NCI-H2196 treated with DMSO at 0.1 percent for 48 hours (cell line): ENCODE data around the gene BRSK2.

Experiments used
- DNase-seq: peaks from one replicate; lab custom pipeline; 2025; ENCODE audit not compliant: unreplicated experiment; lab: John Stamatoyannopoulos, UW

BRSK2 gene

DNA sequence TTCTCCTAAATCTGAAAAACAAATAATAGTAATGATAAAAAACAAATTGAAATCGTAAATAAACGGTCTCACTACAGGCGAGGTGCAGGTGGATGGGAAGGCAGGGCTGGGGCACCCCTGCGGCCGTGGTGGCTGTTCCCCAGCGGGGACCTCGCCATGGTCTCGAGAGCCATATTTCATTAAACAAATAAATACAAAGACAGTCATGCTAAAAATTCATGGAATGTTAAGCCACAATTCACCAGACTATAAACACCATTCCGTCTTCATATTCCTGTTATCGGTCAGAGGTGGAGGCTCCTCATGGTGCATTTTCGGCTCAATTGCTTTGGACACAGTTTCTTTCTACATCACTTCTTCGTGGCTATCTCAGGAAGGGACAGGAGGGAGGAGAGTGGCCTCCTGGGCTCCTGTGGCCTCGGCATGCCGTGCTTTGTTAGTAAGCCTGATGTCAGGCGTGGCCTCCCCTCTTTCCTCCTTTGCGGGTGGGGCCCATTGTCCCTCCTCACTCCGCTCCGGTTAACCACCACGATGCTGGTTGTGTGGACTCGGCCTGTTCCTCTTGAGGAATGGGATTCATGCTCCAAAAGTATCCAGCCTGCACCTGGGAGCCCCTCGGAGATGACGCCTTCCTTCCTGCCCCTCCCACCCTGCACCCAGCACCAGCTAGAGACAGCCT, 16.1 kb upstream of the BRSK2 start:
- no peak for DNase-seq

DNA sequence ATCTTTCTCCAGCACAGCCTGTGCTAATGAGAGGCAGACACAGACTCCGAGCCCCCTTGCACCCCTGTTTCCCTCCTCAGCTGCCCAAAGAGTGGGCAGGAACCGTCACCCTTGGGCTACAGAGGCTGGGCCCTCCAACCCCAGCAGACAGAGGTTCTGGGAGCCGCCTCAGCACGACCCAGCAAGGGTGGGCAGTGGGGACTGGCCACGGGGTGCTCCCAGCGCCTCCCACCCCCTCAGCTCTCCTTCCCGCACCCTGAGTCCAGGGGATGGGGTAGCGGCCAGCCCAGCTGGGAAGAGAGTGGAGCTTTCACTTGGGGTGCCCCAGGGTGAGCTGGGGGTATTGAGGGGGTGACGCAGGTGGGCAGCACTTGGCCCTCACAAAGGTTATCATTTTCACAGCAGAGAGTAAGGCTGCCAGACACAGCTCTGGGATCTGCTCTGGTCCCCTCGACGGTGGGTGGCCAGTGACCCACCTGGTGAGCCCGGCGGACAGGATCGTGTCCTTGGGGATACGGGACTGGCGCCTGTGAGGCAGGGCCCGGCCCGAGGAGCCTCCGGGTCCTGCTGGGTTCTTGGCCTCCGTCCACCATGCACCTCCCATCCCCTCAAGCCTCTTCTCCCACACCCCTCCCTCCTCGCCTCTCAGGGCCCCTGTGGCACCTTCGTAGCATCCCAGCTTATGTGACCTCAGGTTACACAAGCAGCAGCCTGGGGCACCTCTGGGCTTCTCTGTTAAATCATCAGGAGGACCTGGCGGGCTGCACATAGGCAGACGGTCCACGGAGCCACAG, 14.4 kb upstream of the BRSK2 start:
- DNase-seq: no peak

DNA sequence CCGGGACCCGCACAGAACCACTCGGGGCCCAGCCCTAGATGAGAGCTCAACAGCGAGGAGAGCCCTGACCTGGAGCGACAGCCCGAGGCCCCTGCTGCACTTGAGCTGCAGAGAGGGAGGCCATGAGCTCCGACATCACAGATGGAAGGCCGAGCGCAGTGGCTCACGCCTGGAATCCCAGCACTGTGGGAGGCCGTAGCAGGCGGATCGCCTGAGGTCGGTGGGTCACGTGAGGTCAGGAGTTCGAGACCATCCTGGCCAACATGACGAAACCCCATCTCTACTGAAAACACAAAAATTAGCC, 13.8 kb upstream of the BRSK2 start:
- DNase-seq: no peak

DNA sequence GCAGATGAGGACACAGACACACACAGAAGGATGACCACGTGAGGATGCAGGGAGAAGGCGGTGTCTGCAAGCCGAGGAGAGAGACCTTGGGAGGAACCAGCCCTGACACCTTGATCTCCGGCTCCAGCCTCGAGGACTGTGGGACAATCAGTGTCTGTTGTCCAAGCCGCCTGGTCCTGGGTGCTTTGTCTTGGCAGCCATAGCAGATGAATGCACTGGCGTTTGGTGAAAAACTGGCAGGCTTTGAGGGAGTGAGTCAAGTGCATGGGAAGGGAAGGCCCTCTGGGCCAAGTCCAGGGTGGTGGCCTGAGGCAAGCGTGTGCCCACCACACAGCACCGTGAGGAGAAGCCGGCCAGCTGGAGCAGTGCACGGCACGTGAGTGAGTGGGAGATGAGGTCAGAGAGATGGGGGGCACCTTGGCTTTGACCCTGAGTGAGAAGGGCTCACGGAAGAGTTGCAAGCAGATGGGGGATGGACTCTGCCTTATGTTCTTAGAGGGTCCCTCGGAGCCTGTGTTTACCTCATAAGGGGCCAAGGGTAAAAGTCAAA, 12.4 kb upstream of the BRSK2 start:
- no peak for DNase-seq

DNA sequence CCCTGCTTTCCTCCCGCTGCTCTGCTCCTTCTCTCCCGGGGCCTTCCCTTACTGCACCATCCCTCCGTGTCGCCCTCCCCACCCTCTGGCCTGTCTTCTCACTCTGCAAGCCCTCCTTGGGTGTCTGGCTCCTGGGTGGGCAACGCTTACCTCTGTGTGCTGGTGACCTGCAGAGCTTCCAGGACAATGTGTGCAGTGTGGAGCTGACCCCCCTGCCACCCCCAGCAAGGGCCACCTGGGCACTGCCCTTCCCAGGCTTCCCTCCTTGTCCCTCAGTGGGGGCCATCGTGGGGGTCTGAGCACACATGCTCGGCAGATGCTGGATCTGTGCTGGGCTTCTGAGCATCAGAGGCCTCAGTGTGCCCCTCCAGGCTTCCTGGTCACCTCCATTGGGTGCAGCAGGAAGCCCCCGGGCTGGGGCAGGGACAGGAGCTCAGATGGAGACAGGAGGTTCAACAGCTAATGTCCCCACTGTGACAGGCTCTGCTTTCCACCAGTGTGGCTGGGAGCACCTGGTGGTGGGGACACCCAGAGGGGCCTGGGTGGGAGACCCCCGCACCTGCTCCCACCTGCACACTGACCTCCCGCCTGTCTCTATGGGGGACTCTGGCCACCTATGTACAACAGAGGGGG, 7.8 kb upstream of the BRSK2 start:
- no peak for DNase-seq

GRCh38 chr11:1382429-1382828, 7.3 kb upstream of the BRSK2 start:
- no peak for DNase-seq

DNA sequence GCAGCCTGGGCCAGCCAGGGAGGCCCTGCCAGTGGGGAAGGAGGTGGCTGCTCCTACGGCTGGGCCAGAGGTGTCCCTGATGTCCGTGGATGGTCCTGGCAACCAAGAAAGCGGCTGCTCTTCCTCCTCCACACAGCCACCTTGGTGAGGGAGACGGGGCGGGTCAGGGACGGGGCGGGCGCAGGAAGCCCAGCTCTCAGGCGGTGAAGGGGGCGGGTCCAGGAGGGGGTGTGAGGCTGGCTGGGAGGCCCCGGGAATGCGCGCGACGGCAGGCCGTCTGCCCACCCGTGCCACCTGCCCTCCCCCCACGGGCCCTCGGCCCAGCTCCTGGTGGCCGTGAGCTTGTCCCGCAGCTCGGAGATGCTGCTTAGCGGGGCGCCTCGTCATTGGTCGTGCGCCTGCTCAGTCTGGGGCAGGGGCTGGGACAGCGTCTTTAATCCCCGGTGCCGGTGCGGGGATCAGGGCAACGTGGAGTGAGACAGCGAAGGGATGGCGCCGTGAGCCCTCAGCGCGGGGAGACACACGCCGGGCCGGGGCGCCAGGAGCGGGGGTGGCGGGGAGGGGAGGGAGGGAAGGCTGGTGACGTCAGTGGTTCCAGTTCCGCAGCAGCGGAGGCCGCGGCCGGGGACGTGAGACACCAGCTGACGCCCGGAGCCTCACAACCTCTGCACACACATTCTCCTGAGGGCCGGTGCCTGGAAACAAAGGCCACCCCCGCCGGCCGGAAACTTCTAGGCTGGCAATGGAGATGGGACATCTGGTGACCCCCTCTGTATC, 6.7 kb upstream of the BRSK2 start:
- peak; percentile 77 for DNase-seq

DNA sequence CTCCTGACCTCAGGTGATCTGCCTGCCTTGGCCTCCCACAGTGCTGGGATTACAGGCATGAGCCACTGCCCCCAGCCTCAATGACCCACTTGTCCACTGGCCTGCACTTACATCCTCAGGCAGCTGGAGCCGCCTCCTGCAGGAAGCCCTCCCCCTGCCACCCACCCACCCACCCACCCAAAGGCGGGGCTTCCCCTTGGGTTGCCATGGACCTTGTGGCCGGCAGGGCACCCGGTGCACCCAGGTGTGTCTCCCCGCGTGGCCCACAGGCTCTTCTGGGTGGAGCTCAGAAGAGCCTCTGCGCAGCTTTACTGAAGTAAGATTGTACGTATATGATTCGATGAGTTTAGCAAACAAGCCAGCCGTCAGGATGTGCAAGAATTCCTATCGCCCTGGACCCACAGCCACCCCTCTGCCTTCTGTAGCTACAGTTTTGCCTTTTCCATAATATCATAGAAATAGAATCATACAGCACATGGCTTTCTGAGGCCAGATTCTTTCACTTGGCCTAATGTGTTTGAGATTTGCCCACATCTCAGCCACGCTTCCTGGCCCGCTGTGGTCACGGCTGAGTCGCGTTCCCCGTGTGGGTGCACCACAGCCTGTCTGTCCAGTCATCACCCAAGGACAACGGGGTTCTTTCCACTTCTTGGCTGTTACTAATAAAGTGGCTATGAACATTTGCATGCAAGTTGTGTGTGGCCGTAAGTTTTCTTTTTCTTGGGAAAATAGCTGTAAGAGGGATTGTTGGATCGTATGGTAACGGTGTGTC, 5.3 kb upstream of the BRSK2 start:
- no peak for DNase-seq

- no peak for DNase-seq
These were observed 2.2 kb upstream of the BRSK2 start for GRCh38 chr11:1387521-1387920.

DNA sequence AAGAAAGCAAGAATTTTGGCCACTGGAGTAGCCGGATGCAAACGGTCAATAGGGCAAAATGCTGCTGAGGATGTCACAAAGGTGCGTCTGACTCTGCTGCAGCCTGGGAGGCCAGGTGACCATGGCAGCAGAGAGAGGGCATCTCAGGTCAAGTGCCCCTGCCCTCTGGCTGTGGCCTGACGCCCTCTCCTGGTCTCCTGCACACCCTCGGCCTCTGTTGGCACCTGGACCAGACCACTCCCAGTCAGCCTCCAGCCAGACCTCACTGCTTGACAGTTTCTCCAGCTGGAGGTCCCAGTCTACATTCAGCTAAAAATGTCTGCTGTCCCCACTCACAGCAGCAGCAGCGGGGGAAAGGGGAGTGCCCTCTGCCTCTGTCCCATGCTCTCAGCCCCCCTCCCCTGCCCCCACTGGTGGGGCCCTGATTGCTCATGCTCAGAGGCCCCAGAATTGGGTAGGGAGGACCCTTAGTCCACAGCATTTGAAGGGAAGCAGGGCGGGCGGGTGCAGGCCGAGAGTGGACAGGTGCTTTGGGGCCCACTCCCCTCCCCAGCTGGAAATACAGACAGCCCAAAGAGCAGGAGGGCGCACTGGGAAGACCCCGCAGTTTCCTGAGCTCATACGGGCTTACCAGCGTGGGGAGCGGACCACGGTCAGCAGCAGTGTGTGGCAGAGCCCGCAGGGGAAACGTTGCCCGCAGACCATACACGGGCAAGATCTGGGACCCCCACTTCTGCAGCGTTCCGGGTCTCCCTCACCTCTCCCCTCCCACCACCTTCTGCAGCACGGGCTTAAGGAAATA, 1.6 kb upstream of the BRSK2 start:
- DNase-seq: peak; percentile 55

- DNase-seq: no peak
These were observed 1.0 kb upstream of the BRSK2 start for GRCh38 chr11:1388763-1389102.

DNA sequence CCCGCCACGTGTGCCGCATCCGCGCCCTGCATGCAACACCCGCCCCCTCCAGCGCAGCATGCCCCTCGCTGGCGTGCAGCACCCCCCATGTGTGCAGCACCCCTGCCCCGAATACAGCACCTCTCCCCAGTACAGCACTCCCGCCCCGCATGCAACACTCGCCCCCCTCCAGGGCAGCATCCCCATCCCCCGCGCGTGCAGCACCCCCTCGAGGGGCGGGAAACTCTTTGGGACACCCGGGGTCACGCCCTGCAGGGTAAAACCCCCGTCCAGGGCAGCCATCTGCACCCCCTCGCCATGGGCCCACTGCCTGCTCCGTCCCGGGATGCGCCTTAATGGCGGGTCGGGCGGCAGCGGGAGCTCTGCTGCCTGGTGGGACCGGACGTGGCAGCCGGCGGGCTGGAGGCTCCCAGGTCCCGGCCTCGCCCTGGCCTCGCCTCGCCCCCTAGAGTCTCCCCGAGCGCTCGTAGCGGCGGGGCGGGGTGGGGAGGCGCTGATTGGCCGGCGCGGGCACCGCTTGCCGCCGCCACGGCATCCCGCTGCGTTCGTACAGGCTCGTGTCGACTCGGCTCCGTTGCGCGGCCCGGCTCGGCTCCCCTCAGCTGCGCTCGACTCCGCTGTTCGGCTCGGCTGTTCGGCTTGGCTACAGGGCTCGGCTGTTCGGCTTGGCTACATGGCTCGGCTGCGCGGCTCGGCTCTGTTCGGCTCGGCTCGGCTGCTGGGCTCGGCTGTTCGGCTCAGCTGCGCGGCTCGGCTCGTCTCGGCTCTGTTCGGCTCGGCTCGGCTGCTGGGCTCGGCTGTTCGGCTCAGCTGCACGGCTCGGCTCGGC, 417 bp upstream of the BRSK2 start:
- peak; percentile 96 for DNase-seq

DNA sequence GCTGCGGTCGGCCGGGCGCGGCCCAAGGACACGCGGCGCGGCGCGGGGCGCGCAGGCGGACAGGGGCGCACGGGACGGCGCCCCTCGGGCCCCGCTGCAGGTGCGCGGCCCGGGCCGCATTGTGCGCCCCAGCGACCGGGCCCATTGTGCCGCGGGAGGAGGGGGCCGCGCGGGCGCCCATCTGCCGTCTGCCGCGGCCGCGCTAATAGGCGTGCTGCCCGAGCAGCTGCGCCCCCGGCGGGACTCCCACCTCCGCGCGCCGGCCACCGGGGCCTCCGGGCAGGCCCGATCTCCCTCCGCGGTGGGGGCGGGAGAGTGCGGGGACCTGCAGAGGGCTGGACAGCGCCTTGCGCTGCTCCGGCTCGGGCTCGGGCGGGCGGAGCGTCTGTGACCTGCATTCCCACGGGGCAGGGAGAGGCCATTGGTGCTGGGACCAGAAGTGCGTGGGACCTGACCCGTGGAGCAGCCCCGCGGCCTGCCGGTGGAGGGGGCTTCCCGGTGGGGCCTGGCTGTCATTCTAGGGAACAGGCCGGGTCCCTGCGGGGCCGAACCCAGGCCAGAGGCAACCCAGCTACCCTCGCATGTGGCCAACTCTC, 933 bp downstream of the BRSK2 start:
- no peak for DNase-seq

DNA sequence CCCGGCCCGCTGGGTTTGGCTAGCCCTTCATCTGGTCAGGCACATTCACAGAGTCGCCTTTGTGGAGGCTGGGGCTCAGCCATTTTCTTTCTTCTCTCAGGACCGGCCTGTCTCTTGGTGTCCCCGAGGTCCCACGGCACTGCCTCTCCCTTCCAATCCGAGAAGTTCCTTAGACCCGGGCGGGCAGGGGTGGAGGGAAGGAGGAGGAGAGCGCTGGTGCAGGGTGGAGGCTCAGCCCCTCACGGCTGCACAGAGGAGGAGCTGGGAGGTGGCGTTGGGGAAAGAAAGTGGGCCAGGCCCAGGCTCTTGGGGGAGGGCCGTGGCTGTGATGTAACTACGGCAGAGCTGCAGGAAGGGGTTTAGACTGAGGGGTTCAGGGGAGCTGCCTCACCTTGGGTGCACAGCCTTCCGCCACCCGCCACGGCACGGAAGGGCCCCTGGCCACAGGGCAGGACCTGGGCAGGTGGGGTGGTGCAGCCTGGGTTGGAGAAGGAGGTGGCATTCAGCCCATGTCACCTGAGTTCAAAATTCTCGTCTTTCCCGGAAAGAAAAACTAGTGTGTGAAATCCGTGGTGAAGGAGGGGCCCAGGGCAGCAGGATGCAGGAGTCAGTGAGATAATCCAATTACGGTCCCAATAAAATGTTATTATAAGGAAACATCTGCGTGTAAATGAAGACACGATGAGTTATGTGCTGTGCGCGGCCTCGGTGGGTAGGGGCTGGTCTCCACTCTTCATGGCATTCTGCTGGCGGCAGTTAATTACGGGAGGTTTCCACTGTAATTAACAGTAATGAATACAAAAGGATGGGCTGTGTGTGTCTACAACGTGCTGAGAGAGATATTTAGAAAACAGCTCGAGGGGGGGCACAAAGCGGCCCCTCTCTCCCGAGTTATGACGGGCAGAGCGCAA, 1.7 kb downstream of the BRSK2 start:
- DNase-seq: no peak

DNA sequence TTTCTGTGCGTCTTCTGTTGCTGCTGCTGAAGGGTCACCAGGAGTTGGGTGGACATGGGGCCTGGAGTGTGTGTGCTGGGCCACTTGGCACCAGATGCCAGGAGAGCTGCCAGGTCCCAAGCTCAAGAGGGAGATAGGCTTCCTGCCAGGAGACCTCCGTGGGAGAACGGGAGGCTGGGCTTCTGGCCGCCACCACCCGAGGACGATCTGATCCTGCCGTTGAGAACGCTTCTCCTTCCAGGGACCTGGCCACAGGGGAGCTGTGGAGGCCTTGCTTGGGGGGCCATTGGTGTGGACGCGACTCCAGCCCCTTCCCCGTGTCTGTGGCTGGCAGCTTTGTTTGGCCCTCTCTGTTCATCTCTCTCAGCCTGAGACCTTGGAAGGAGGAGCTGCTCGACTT, 2.4 kb downstream of the BRSK2 start:
- no peak for DNase-seq

DNA sequence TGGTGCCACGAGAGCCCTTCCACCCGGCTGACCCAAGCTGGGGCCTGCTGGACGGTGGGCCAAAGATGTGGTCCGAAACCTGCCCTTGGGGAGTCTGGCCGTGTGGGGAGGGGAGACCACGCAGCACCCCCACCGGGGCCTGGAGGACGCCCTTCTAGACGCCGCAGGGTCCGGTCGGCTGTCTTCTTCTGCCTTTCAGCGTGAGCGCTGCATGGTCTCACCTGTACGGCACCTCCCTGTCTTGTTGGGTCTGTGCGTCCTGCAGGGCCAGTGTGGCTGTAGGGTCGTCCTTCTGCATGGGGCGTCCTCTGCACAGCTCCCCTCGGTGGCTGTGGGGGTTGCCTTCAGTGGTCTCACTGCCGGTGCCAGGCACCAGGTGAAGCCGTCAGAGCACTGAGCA, 2.8 kb downstream of the BRSK2 start:
- no peak for DNase-seq

GRCh38 chr11:1393038-1393710, 3.4 kb downstream of the BRSK2 start:
- DNase-seq: no peak
